OCI-LY3 (cell line): Measurements from ENCODE around the gene RAD1.

Experiments used
- H2AFZ ChIP-seq: fragments of 200-600, 300-600 bp; shearing (Covaris generic); 2 replicates; pipeline ENCODE4 v1.6.0; 2014; ENCODE audit warnings: antibody characterized with exemption, low read depth, low read length
- H3K27ac ChIP-seq: fragments of 200-600, 300-600 bp; sonication (generic); 2 replicates; pipeline ENCODE4 v1.5.1; 2014; ENCODE audit warnings: mild to moderate bottlenecking, low read length, moderate library complexity, mixed read lengths
- H3K27me3 ChIP-seq: fragments of 200-600, 300-600 bp; sonication (generic); 2 replicates; pipeline ENCODE4 v1.6.1; 2014; ENCODE audit warnings: low read depth, low read length, mixed read lengths
- H3K36me3 ChIP-seq: fragments of 200-600, 300-600 bp; sonication (generic); replicated peaks from 2 replicates; pipeline ENCODE3; 2014; ENCODE audit warnings: low read depth, low read length, mixed read lengths
- H3K4me1 ChIP-seq: fragments of 300-600, 200-600 bp; sonication (generic); 2 replicates; pipeline ENCODE4 v1.6.1; 2014; ENCODE audit warnings: low read length, mixed read lengths
- H3K4me2 ChIP-seq: fragments of 200-600, 300-600 bp; sonication (generic); 2 replicates; pipeline ENCODE4 v1.6.1; 2014; ENCODE audit warnings: low read length, mixed read lengths
- H3K4me3 ChIP-seq: fragments of 300-600, 200-600 bp; sonication (generic); 2 replicates; pipeline ENCODE4 v1.5.1; 2014; ENCODE audit warnings: antibody characterized with exemption, mild to moderate bottlenecking, low read length, moderate library complexity
- H3K79me2 ChIP-seq: fragments of 300-600, 200-600 bp; shearing (Covaris generic); 2 replicates; pipeline ENCODE4 v1.6.1; 2014; ENCODE audit warnings: mild to moderate bottlenecking, low read length, mixed read lengths
- H3K9ac ChIP-seq: fragments of 300-600, 200-600 bp; shearing (Covaris generic); 2 replicates; pipeline ENCODE4 v1.6.0; 2014; ENCODE audit warnings: mild to moderate bottlenecking, low read length, moderate library complexity
- H3K9me3 ChIP-seq: fragments of 200-600, 300-600 bp; shearing (Covaris generic); 2 replicates; pipeline ENCODE4 v1.6.1; 2014; ENCODE audit warnings: low read length, mixed read lengths; ENCODE audit not compliant: insufficient read depth
- H4K20me1 ChIP-seq: fragments of 200-600, 300-600 bp; sonication (generic); 2 replicates; pipeline ENCODE4 v1.6.1; 2016; ENCODE audit warnings: low read length, mixed read lengths; ENCODE audit not compliant: insufficient read depth
- CTCF ChIP-seq: fragments of 200-600, 300-600 bp; sonication (generic); IDR thresholded peaks from 2 replicates; pipeline ENCODE4 v1.5.1; 2014; ENCODE audit warnings: antibody characterized with exemption, low read length, low read depth
- EZH2phosphoT487 ChIP-seq: fragments of 200-600 bp; shearing (Covaris generic); IDR thresholded peaks from 2 replicates; pipeline ENCODE4 v1.6.1; 2018; ENCODE audit warnings: antibody characterized with exemption, mixed run types, low read depth

RAD1 gene

GRCh38 chr5:34944460-34945047, 29.2 kb upstream of the RAD1 start:
- no peak overlapping the region for H3K4me2 ChIP-seq
- H3K27me3 ChIP-seq, result no peaks in the 10 kb centered on the region
- H3K9ac ChIP-seq, result no peak overlapping the region
- no peak overlapping the region for H2AFZ ChIP-seq
- no peaks in the 10 kb centered on the region for H3K9me3 ChIP-seq
- H3K4me3 ChIP-seq, result no peak overlapping the region
- H3K4me1 ChIP-seq, result no peaks in the 10 kb centered on the region
- no peak overlapping the region for H3K27ac ChIP-seq
- TF ChIP-seq CTCF (no peak), EZH2phosphoT487 (no peak)
- no peaks in the 10 kb centered on the region for H4K20me1 ChIP-seq
- H3K36me3 ChIP-seq, result peaks cover 11% of the 10 kb centered on the region
- no peaks in the 10 kb centered on the region for H3K79me2 ChIP-seq

GRCh38 chr5:34944044-34944443, 28.7 kb upstream of the RAD1 start:
- no peaks in the 10 kb centered on the region for H3K4me1 ChIP-seq
- TF ChIP-seq CTCF (no peak), EZH2phosphoT487 (no peak)
- no peak overlapping the region for H3K4me3 ChIP-seq
- no peak overlapping the region for H3K4me2 ChIP-seq
- no peak overlapping the region for H3K27ac ChIP-seq
- H3K9ac ChIP-seq, result no peak overlapping the region
- no peak overlapping the region for H2AFZ ChIP-seq
- H3K79me2 ChIP-seq, result no peaks in the 10 kb centered on the region
- no peaks in the 10 kb centered on the region for H4K20me1 ChIP-seq
- H3K9me3 ChIP-seq, result no peaks in the 10 kb centered on the region
- H3K27me3 ChIP-seq, result no peaks in the 10 kb centered on the region
- peaks cover 11% of the 10 kb centered on the region for H3K36me3 ChIP-seq

- TF ChIP-seq CTCF (no peak), EZH2phosphoT487 (no peak)
- H4K20me1 ChIP-seq, result no peaks in the 10 kb centered on the region
- H3K27me3 ChIP-seq, result no peaks in the 10 kb centered on the region
- no peaks in the 10 kb centered on the region for H3K9me3 ChIP-seq
- H3K4me2 ChIP-seq, result no peak overlapping the region
- no peak overlapping the region for H2AFZ ChIP-seq
- no peak overlapping the region for H3K27ac ChIP-seq
- no peaks in the 10 kb centered on the region for H3K4me1 ChIP-seq
- H3K4me3 ChIP-seq, result no peak overlapping the region
- no peak overlapping the region for H3K9ac ChIP-seq
- H3K36me3 ChIP-seq, result peaks cover 20% of the 10 kb centered on the region
- H3K79me2 ChIP-seq, result no peaks in the 10 kb centered on the region
Measured at GRCh38 chr5:34941936-34942335, 26.6 kb upstream of the RAD1 start.

GRCh38 chr5:34932947-34933346, 17.6 kb upstream of the RAD1 start:
- Histone ChIP-seq H3K4me2 (no peak overlapping the region), H2AFZ (no peak overlapping the region), H3K27me3 (no peaks in the 10 kb centered on the region), H3K4me3 (no peak overlapping the region), H3K9ac (no peak overlapping the region), H3K79me2 (peaks cover 43% of the 10 kb centered on the region), H3K36me3 (peaks cover 16% of the 10 kb centered on the region), H3K9me3 (no peaks in the 10 kb centered on the region), H3K4me1 (peaks cover 11% of the 10 kb centered on the region), H3K27ac (no peak overlapping the region), H4K20me1 (no peaks in the 10 kb centered on the region)
- TF ChIP-seq CTCF (no peak), EZH2phosphoT487 (no peak)
